WI38 (cell line): ENCODE results near the gene RHBDF1.

Source experiments
- H3K4me3 ChIP-seq: 2 replicates; pipeline ENCODE4 v1.5.1; 2011; ENCODE audit warnings: low read depth, mild to moderate bottlenecking, control low read depth, low read length
- TF ChIP-seq, protein P1 (sequence below): IDR thresholded peaks from 2 replicates; pipeline ENCODE4 v1.5.1; 2012; ENCODE audit warnings: low read depth, mild to moderate bottlenecking, control low read depth, low read length

The RHBDF1 gene

DNA sequence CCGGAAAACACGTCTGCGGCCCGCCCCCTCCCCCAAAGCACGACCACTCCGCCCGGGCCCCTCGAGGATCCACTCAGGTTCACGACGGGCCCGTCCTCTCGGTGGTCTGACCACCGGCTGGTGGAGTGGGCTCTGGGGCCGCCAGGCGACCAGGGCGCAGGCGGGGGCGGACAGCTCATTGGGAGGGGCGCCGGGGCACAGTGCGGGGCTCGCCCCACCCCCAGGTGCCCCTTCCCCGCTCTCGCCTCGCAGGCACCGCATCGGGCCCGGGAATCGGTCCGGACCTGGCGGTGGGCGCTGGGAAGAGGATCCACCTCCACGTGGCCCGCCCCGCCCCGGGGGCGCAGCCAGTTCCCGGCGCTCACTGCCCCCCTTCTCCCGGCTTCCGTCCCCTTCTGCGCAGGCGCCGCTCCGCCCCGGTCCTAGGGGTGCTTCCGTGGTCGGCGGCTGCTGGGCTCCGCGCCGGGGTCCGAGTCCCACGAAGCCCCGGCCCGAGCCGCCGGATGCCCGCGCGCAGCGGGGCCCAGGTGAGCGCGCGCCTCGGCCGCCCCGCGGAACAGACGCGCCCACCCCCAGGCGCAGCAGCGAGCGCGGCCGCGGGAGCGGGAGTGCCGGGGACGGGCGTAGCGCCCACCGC, 5.5 kb upstream of the RHBDF1 start, which contains the start of gene MPG:
Gene MPG (plus strand): TSS at position 419 of the 637 bp plus-strand sequence. CDS start 85 bp downstream, at position 504.
- TF ChIP-seq, protein P1, sequence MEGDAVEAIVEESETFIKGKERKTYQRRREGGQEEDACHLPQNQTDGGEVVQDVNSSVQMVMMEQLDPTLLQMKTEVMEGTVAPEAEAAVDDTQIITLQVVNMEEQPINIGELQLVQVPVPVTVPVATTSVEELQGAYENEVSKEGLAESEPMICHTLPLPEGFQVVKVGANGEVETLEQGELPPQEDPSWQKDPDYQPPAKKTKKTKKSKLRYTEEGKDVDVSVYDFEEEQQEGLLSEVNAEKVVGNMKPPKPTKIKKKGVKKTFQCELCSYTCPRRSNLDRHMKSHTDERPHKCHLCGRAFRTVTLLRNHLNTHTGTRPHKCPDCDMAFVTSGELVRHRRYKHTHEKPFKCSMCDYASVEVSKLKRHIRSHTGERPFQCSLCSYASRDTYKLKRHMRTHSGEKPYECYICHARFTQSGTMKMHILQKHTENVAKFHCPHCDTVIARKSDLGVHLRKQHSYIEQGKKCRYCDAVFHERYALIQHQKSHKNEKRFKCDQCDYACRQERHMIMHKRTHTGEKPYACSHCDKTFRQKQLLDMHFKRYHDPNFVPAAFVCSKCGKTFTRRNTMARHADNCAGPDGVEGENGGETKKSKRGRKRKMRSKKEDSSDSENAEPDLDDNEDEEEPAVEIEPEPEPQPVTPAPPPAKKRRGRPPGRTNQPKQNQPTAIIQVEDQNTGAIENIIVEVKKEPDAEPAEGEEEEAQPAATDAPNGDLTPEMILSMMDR = no peak
- peak within 1 kb of the TSS; percentile 73 for H3K4me3 ChIP-seq

DNA sequence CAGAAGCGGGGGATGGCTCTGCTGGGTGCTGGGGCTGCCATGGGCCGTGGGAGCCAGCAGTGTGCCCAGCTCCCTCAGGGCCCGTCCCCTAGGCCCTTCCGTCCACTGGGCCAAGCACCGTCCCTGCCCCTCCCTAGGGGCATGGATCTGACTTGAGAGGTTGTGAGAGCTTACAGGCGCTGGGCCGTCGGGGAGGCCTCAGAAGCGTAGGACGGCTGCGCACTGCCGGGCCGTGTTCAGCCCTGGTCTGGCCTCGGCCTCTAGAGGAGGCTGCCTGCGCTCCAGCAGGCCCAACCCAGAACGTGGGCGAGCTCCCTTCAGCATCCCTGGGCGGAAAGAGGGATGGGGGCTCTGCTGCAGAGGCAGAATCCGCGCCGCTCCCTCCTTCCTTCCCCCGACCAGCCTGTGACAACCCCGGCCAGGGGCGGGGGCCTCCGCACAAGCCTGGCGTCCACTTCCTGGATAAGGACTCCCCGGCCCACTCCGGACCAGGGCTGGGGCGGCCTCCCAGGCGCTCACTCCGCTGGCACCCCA, 4.9 kb upstream of the RHBDF1 start:
- H3K4me3 ChIP-seq = peak overlapping the region; percentile 73
- TF ChIP-seq, protein P1 = no peak

DNA sequence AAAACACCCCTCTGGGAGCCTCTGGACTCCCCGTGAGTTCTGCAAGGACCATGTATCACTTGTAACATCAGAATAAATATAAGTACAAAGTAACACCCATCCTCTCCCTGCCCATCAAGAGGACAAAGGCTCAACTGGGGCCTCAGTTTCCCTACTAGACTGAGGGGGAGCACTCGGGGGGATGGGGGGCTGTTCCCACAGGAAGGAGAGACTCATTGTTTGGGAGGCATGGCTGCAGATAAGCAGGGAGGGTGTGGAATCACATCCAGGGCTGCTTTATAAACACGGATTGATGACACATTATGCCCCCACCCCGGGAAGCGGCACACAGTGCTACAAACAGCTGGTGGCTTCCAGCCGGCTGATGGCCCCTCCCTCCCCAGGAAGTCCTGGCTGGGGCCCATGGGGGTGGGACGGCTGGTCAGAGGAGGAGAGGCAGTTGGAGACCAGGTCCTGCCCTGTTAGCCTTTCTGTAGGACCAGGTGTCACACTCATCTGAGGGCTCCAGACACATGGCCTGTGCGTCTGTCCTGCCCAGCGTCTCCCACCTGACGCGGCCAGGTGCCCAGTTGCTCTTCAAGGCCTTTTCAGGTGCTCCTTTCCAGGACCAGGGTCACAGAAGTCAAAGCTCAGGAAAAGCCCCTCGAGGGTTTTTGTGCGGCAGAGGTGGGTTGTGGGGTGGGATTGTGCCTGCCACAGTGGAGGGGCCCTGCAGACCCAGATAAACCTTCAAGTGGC, 4.3 kb upstream of the RHBDF1 start:
- TF ChIP-seq, protein P1 = no peak
- H3K4me3 ChIP-seq = peak overlapping the region; percentile 73

DNA sequence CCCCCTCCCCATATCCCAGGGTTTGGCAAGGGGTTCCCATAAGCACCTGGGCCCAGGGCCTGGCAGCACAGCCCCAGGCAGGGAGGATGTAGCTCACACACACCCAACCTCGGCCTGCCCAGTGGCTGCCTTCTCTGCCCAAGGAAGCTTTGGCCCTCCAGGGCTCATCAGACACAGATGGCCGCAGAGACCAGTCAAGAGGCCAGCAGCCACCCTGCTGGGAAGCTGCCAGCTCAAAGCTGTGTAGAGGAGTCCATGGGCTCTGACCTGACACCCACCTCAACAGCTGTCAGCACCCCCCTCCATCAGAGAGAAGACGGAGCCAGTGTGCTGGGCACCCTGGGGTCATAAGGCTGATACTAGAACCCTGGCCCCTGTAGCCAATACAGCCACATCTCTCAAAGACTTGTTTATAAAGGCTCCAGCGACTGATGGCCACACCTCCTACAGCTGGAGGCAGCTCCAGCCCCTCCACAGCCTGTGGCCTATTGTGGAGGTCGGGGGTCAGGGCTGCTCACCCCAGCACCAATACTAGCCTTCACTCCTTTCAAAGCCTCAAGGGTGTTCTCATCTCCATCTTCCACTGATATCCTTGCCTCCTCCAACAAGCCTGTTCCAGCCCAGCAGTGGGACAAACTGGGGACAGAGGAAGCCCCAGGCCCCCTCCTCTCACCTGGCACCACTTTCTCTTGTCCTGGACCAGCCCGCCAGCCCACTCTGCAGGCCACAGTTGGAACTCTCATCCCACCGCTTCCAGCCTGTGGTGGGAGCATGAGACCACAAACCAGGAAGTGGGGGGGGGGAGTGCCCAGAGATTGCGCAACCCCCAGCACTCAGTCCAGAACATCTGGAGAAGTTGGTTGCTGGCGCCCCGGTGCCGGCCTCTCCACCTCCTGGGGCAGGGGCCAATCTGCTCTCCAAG, 3.4 kb upstream of the RHBDF1 start:
- H3K4me3 ChIP-seq = peak overlapping the region; percentile 44
- TF ChIP-seq, protein P1 = peak; percentile 56

DNA sequence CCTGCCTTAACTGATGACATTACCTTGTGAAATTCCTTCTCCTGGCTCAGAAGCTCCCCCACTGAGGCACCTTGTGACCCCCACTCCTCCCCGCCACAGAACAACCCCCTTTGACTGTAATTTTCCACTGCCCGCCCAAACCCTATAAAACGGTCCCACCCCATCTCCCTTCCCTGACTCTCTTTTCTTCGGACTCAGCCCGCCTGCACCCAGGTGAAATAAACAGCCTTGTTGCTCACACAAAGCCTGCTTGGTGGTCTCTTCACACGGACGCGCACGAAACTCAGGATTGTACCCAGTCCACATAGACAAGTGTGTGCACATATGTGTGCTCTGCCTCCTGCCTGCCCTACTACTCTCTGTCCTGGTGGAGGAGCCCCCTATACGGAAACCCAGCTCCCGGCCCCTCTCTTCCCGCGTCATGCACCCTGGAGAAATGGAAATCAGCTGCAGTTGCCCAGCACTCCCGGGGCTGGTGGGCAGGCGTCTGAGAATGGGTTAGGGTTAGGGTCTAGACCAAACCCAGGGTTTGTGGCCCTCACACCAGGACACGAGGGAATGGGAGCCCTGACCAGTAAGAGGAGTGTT, 2.4 kb upstream of the RHBDF1 start:
- H3K4me3 ChIP-seq = no peak overlapping the region
- TF ChIP-seq, protein P1 = no peak

DNA sequence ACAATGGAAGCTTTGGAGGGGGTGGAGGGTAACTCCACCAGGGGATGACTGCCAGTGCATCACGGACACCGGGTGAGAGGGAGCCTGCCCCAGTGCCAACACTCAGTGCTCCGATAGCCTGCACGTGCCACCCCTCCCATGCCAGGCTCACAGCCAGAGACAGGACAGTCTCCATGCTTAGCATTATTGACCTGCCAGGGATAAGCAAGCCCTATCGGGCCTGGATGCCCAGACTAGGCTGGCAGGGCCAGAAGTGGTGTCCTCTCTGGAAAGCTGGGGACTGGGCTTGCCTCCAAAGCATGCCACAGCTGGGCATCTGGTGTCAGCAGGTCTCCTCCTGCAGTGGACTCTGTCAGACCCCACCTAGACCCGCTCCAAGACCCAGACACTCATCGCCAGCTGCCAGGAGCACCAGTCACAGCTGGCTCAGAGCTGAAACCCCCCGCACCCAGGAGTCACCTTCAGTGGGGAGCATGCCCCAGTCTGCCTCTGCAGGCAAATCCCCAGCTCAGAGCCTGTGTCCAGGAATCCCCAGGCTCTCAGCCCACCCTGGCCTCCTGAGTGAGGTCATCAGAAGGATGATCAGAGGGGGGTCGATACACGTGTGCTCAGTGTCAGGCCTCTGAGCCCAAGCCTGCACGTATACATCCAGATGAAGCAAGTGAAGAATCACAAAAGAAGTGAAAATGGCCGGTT, 1.8 kb upstream of the RHBDF1 start:
- TF ChIP-seq, protein P1 = no peak
- H3K4me3 ChIP-seq = no peak overlapping the region
